NCI-H1105 (cell line): ENCODE results near the gene KRT222.

Experiments
- DNase-seq: peaks from one replicate; lab custom pipeline; 2025; lab: John Stamatoyannopoulos, UW

KRT222 gene

GRCh38 chr17:40664582-40665333, at the start of gene KRT222:
KRT222 (minus strand) TSS chr17:40665177; CDS start chr17:40665099, 78 bp downstream.
- DNase-seq: no peak

GRCh38 chr17:40714473-40714872, 49.5 kb upstream of the KRT222 start:
- no peak for DNase-seq

GRCh38 chr17:40707745-40708144, 42.8 kb upstream of the KRT222 start:
- no peak for DNase-seq

GRCh38 chr17:40705584-40705983, 40.6 kb upstream of the KRT222 start:
- DNase-seq: no peak

- DNase-seq: no peak
Measured at GRCh38 chr17:40703652-40704051, 38.7 kb upstream of the KRT222 start, which contains the start of gene KRT24. KRT24 (minus strand) TSS chr17:40703752; CDS start chr17:40703693, 59 bp downstream.

- DNase-seq: no peak
Measured at GRCh38 chr17:40702271-40702670, 37.3 kb upstream of the KRT222 start.

GRCh38 chr17:40699853-40700252, 34.9 kb upstream of the KRT222 start:
- DNase-seq: no peak

GRCh38 chr17:40699371-40699770, 34.4 kb upstream of the KRT222 start:
- no peak for DNase-seq

- DNase-seq: peak; percentile 18
Measured at GRCh38 chr17:40697297-40697696, 32.3 kb upstream of the KRT222 start.

- DNase-seq: no peak
Measured at GRCh38 chr17:40696651-40697072, 31.7 kb upstream of the KRT222 start.

GRCh38 chr17:40695874-40696472, 31.0 kb upstream of the KRT222 start:
- DNase-seq: no peak

GRCh38 chr17:40694584-40694983, 29.6 kb upstream of the KRT222 start:
- no peak for DNase-seq

GRCh38 chr17:40687106-40687505, 22.1 kb upstream of the KRT222 start:
- DNase-seq: no peak

GRCh38 chr17:40686192-40686591, 21.2 kb upstream of the KRT222 start:
- DNase-seq: no peak

GRCh38 chr17:40680998-40681397, 16.0 kb upstream of the KRT222 start:
- DNase-seq: no peak

- DNase-seq: no peak
Measured at GRCh38 chr17:40679523-40679907, 14.5 kb upstream of the KRT222 start.

- DNase-seq: no peak
Measured at GRCh38 chr17:40678902-40679522, 14.0 kb upstream of the KRT222 start.

- no peak for DNase-seq
Measured at GRCh38 chr17:40675905-40676304, 10.9 kb upstream of the KRT222 start.

- no peak for DNase-seq
Measured at GRCh38 chr17:40672654-40673053, 7.7 kb upstream of the KRT222 start.

GRCh38 chr17:40671282-40671681, 6.3 kb upstream of the KRT222 start:
- DNase-seq: no peak

- no peak for DNase-seq
Measured at GRCh38 chr17:40666331-40666730, 1.4 kb upstream of the KRT222 start.

- DNase-seq: no peak
Measured at GRCh38 chr17:40663252-40663651, 1.7 kb downstream of the KRT222 start.

- no peak for DNase-seq
Measured at GRCh38 chr17:40659911-40660310, 5.1 kb downstream of the KRT222 start.
